Kidney (tissue), 14 donors: ENCODE results near the gene TEAD1. TPM values are rescaled to one million over a fixed set of nuclear protein-coding genes. Genes with fewer than 3 reads are reported as not detected.
A peak's percentile ranks its signal among the peaks of the same experiment; 100 is the strongest.

Source experiments
- DNase-seq, 5 donors: peaks; one replicate each; pipeline ENCODE4 v3.0.0-alpha.2; 2013 to 2020
- FAIRE-seq: peaks from 2 replicates; lab custom pipeline; 2012; peaks lifted over from hg19 to GRCh38; lab: Jason Lieb, UNC
- H3K27ac ChIP-seq, 2 donors: one replicate each; pipeline ENCODE4 v1.7.0; 2013; ENCODE audit warnings: low read depth in 2 of 2, low read length in 2 of 2, inconsistent platforms in 1 of 2
- H3K27me3 ChIP-seq: one replicate; pipeline ENCODE4 v1.7.1; 2013; ENCODE audit warnings: low read length, inconsistent platforms; ENCODE audit not compliant: control insufficient read depth, insufficient read depth
- H3K36me3 ChIP-seq, 3 donors: one replicate each; pipeline versions ENCODE4 v1.7.0 to v1.7.1; 2013; ENCODE audit warnings: low read length in 3 of 3, control low read depth in 1 of 3, inconsistent platforms in 1 of 3; ENCODE audit not compliant: insufficient read depth in 3 of 3, control insufficient read depth in 2 of 3
- H3K4me1 ChIP-seq, 3 donors: one replicate each; pipeline versions ENCODE4 v1.7.0 to v1.7.1; 2013; ENCODE audit warnings: low read length in 3 of 3, inconsistent platforms in 1 of 3, low read depth in 1 of 3; ENCODE audit not compliant: control insufficient read depth in 2 of 3, insufficient read depth in 2 of 3
- H3K4me3 ChIP-seq, 3 donors: one replicate each; pipeline versions ENCODE4 v1.7.0 to v1.8.1; 2013; ENCODE audit warnings: low read length in 3 of 3, control low read depth in 1 of 3, inconsistent platforms in 1 of 3
- H3K9ac ChIP-seq, 3 donors: one replicate each; pipeline versions ENCODE4 v1.7.0 to v1.7.1; 2013; ENCODE audit warnings: low read length in 3 of 3, control low read depth in 1 of 3, inconsistent platforms in 1 of 3
- H3K9me3 ChIP-seq, 3 donors: one replicate each; pipeline versions ENCODE4 v1.7.0 to v1.7.1; 2013; ENCODE audit warnings: low read length in 3 of 3, control low read depth in 1 of 3, inconsistent platforms in 1 of 3; ENCODE audit not compliant: control insufficient read depth in 2 of 3, insufficient read depth in 1 of 3
- intact Hi-C: fragments of 100-400 bp; cut with DNase I; formaldehyde crosslinking; loops from one replicate; pipeline ENCODE4 v1.11.1; 2022
- polyA plus RNA-seq: library from polyadenylated mRNA; stranded (reverse); fragments of 350-450 nt; fragmentation: Illumina TruSeq; extraction: RNeasy Lipid Tissue Mini Kit (QIAGEN cat#74804); gene quantifications from one replicate; pipeline ENCODE4 v1.2.3, GENCODE V29; 2014; ENCODE audit warnings: low read depth, low replicate concordance; ENCODE audit not compliant: insufficient read depth
- total RNA-seq: library from RNA; stranded (reverse); fragmentation: NEBNext Ultra II Directional; extraction: Animal tissue kit (Norgen Biotek cat#: 25700); gene quantifications from one replicate; pipeline ENCODE4 v1.2.1, GENCODE V29; 2021
- TF ChIP-seq, protein P1 (sequence below): IDR thresholded peaks from 3 replicates; pipeline ENCODE4 v1.5.1; 2012; ENCODE audit warnings: mild to moderate bottlenecking, moderate library complexity, borderline replicate concordance; ENCODE audit not compliant: insufficient read depth; ENCODE audit errors: extremely low read depth
- donor health status: control.
- donor health status: control.
- donor health status: control.
- donor health status: control.
- donor health status: control.
- donor health status: DM: yes; HTN: yes; CAD: no.
- donor health status: Normal renal cell carcinoma (clear cell type).

TEAD1 gene
- total and polyA plus RNA-seq, 2 donors from 2014 or later: 7.6 to 77.2 TPM

DNA sequence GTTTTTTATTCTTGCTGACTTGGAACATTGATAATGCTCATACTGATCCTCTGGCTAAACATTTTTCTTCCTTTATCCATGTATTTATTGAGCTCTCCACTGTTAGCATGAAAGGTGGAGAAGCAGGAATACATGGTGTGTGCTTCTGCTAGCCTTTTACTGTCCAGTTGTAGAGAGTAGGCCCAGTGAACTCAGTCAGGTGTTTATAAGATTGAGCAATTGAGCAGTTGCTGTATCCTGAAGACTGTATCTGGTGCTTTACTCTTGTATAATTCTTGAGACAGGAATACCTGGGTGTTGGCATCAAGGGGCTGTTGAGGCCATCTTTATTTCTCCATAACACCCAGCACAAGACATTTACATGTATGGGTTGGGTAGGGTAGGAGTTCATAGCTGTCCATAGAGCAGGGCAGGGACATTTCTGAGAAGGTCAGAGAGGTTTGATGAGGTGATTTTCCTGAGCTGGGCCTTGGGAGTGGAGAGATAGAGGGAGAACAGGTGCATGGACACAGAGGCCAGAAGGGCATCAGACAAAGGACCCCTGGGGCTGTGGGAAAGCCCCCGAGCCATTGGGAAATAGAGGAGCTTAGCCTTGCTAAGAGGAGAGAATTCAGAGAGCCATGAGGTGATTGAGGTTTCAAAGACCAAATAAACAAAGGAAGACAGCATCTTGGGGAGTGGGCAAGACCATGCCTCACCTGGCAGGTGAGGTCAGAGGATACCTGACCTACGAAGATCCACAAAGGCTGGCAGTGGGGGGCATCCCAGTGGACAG, 155.5 kb downstream of the TEAD1 start:
- Histone ChIP-seq H3K4me3 (no peak overlapping the region), H3K27ac (peak overlapping the region; percentile 10 to 62), H3K9me3 (no peaks in the 10 kb centered on the region), H3K36me3 (no peaks in the 10 kb centered on the region), H3K27me3 (no peaks in the 10 kb centered on the region), H3K9ac (no peak overlapping the region), H3K4me1 (peaks cover 9 to 56% (median 16%) of the 10 kb centered on the region in 3 donors)
- DNase-seq (no peak), FAIRE-seq (no peak)
- TF ChIP-seq, protein P1, sequence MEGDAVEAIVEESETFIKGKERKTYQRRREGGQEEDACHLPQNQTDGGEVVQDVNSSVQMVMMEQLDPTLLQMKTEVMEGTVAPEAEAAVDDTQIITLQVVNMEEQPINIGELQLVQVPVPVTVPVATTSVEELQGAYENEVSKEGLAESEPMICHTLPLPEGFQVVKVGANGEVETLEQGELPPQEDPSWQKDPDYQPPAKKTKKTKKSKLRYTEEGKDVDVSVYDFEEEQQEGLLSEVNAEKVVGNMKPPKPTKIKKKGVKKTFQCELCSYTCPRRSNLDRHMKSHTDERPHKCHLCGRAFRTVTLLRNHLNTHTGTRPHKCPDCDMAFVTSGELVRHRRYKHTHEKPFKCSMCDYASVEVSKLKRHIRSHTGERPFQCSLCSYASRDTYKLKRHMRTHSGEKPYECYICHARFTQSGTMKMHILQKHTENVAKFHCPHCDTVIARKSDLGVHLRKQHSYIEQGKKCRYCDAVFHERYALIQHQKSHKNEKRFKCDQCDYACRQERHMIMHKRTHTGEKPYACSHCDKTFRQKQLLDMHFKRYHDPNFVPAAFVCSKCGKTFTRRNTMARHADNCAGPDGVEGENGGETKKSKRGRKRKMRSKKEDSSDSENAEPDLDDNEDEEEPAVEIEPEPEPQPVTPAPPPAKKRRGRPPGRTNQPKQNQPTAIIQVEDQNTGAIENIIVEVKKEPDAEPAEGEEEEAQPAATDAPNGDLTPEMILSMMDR: no peak
- intact Hi-C loops: no loop called here

DNA sequence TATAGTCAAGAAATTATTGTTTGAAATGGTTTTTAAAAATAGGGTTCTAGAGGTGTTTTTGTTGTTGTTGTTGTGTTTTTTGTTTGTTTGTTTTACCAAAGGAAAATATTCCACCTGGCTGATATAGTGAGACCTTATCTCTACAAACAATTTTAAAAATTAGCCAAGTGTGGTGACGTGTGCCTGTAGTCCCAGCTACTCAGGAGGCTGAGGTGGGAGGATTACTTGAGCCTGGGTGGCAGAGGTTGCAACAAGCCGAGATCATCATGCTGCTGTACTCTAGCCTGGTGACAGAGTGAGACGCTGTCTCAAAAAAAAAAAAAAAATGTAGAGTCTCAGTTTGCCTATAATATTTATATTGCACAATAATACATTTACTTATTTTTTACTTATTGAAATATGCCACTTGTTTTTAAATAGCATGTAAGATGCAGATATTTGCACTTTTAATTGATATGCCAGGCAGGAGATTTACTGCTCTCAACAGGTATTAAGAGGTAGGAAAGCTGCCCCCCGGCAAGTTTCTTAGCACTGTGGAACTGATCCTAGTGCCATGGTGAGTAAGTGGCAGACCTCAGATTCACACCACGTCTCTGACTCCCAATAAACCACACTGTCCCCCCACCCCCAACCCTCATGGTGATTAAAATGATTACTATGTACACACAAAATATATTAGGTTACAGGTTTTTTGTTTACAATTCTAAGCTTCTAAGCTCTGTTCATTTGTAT, 157.4 kb downstream of the TEAD1 start:
- no peak for DNase-seq
- no peaks in the 10 kb centered on the region for H3K9me3 ChIP-seq
- H3K27ac ChIP-seq: no peak overlapping the region
- peaks cover 9 to 47% (median 16%) of the 10 kb centered on the region in 3 donors for H3K4me1 ChIP-seq
- intact Hi-C loops: no loop called here
- FAIRE-seq: no peak
- no peaks in the 10 kb centered on the region for H3K27me3 ChIP-seq
- H3K36me3 ChIP-seq: no peaks in the 10 kb centered on the region
- H3K9ac ChIP-seq: no peak overlapping the region
- TF ChIP-seq, protein P1: no peak
- H3K4me3 ChIP-seq: no peak overlapping the region

DNA sequence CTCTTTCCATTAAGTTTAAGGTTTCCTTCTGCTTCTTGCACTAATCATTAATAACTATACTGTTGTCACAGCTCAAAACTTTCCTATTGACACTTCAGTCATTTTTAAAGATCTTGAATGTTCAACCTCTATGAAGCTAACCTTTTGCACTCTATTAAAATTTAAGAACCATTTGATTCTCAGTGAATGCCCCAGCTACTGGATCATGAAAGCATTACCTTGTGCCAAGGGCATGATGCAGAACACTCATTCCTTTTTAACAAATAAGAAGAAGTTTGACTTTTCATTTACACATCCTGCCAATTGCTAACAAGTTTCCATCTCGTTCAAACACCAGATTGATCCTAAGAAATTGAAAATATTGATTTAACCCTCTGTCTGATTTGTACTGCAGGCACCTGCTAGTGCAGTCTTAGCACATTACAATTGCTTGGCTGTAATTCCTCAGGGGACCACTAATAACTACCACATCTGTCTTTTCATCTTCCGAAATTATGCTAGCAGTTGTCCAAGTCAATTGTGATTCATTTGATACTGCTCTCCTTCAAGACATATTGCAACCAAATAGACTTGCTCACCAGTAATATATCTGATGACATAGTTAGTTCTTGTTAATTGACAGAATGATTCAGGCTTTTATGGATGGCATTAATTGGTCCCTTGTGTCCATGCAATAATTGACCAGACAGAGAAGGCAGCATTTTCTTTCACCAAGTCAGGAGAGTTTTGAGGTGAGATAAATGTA, 158.4 kb downstream of the TEAD1 start:
- intact Hi-C loops: no loop called here
- TF ChIP-seq, protein P1: no peak
- FAIRE-seq: no peak

More for the DNA sequence above, 158.4 kb downstream of the TEAD1 start:
- DNase-seq: no peak
- Histone ChIP-seq H3K36me3 (no peaks in the 10 kb centered on the region), H3K27ac (no peak overlapping the region), H3K9me3 (no peaks in the 10 kb centered on the region), H3K4me3 (no peak overlapping the region), H3K27me3 (no peaks in the 10 kb centered on the region), H3K4me1 (peaks cover 5 to 39% (median 16%) of the 10 kb centered on the region in 3 donors), H3K9ac (no peak overlapping the region)
